NCI-H748 (cell line): ENCODE results near the gene PRKCA.
"Not testable (repeated sequence)": the region's sequence is repeated elsewhere in the genome, so short reads cannot be mapped to it uniquely, and the experiment has no call there.

Experiments
- DNase-seq: peaks from one replicate; lab custom pipeline; 2025; ENCODE audit not compliant: unreplicated experiment; lab: John Stamatoyannopoulos, UW

PRKCA gene

DNA sequence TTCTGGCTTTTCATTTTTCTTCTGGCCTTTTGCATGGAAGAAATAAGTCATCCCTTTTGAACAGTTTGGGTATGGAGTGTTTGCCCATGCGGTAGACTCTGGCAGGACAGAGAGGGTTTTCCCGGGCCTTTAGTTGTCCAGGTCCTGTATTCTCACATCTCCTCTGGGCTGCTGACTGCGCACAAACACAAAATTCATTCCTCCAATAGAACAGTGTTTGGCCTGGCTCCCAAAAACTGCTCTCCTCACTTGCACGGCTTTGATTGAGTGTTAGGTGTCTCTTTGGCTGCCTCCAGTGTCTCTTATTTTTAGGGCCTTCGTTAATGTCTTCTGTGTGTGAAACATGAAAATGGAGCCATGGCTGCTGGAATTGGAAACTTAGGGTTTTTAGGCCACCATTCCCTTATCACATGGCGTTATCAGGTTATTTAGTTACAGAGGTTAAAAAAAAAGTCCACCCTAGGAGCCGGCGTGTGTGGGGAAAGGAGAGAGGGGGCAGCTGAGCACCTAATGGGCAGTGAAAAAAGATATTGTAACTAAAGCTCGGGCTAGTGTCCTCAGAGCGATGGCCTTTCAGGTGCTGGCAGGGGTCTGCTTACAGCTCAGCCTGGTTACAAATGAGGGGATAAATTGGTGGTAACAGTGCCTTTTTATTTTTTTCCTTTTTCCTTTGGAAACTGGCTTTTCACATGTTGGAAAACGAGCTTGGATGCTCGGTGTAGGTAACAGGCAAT is 47.3 kb downstream of the PRKCA start:
- no peak for DNase-seq

DNA sequence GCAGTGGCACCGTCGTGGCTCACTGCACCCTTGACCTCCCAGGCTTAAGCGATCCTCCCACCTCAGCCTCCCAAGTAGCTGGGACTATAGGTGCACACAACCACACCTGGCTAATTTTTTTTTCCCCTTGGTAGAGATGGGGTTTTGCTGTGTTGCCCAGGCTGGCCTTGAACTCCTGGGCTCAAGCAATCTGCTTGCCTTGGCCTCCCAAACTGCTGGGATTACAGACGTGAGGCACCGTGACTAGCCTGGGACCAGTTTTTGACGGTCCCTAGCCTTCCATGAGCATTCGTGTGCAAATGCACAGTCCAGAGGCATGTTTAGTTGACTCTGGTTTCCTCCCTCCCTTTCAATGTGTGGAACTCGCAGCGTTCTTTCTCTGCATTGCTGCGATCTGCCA is 48.2 kb downstream of the PRKCA start:
- DNase-seq: not testable (repeated sequence)

- no peak for DNase-seq
Observed at GRCh38 chr17:66351033-66351432, 48.6 kb downstream of the PRKCA start.

- DNase-seq: no peak
Observed at GRCh38 chr17:66351701-66352100, 49.3 kb downstream of the PRKCA start.

- DNase-seq: no peak
Observed at GRCh38 chr17:66353937-66354401, 51.6 kb downstream of the PRKCA start.

GRCh38 chr17:66354472-66354871 is 52.1 kb downstream of the PRKCA start:
- no peak for DNase-seq

GRCh38 chr17:66354981-66355380 is 52.6 kb downstream of the PRKCA start:
- DNase-seq: no peak

- no peak for DNase-seq
Observed at GRCh38 chr17:66355510-66355909, 53.1 kb downstream of the PRKCA start.

DNA sequence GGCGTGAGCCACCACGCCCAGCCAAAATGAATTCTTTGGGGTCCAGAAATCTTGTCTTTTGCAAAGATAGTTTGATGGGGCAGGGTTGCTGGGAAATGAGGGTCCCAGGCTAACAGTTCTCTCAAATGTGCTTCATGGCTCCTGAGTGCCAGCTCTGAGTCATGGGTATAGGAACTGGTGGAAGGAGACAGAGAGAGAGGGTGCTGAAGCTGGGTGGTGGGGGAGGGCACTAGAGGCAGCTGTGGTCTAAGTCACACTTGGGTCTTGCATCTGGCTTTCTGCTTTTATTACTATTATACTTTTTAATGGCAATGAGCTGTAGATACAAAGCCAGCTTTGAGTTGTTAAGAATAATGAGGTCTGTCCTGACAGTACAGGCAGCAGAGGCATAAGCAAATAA is 54.6 kb downstream of the PRKCA start:
- DNase-seq: no peak

DNA sequence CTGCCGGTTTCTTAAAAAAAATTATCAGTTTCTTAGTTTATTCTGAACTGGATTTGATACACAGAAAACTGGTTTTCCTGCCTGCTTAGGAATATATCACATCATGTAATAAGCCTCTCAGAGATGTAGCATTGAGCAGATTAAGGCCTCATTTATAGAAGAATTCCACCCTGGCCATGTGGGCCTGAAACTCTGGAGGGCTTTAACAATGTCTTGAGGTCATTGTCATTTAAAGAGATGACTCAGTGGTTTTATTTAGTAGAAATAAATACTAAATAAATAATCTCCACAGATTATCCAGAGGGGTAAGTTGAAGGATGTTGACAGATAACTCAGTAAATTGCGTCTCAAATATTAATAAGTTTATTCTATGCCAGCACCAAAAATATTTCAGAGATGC is 56.9 kb downstream of the PRKCA start:
- DNase-seq: no peak

DNA sequence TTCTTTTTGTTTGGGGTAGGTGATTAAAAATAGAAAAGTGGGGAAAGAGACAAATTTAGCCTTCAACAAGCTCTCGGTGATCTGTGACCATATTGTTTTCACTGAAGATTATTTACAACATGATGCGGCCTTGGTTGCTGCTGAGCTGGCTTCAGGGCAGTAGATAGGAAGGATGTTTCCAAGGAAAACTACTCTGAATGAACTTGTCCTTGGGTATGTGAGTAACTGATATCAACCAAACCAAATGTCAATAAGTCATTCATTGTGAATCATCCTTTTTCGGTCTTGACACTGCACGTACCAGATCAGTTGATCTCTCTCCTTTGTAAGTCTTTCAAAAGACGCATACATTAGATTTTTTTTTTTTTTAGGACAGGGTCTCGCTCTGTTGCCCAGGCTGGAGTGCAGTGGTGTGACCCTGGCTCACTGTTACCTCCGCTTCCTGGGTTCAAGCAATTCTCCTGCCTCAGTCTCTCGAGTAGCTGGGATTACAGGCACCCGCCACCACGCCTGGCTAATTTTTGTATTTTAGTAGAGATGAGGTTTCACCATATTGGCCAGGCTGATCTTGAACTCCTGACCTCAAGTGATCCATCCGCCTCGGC is 58.6 kb downstream of the PRKCA start:
- not testable (repeated sequence) for DNase-seq

- no peak for DNase-seq
Observed at GRCh38 chr17:66364508-66364907, 62.1 kb downstream of the PRKCA start.

GRCh38 chr17:66364990-66365490 is 62.6 kb downstream of the PRKCA start:
- no peak for DNase-seq

GRCh38 chr17:66365903-66366302 is 63.5 kb downstream of the PRKCA start:
- peak; percentile 22 for DNase-seq

DNA sequence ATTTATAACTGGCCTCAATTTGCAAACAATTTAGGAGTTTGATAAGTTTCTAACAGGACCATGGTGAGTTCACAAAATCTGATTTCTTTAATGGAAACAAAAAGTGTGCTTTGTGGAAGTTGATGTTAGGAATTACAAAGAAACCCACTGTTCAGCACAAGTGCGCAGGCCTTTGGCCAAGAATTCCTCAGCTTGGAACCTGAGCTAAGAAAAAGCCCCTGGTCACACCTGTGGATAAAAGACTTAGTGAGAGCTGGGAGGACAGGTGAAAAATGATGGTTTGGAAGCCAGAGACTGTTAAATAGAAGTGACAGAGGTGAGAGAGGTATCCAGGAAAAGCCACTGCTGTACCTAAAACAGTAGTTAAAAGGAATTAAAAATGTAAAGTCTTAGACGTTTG is 64.7 kb downstream of the PRKCA start:
- DNase-seq: no peak

GRCh38 chr17:66369830-66370229 is 67.4 kb downstream of the PRKCA start:
- no peak for DNase-seq

DNA sequence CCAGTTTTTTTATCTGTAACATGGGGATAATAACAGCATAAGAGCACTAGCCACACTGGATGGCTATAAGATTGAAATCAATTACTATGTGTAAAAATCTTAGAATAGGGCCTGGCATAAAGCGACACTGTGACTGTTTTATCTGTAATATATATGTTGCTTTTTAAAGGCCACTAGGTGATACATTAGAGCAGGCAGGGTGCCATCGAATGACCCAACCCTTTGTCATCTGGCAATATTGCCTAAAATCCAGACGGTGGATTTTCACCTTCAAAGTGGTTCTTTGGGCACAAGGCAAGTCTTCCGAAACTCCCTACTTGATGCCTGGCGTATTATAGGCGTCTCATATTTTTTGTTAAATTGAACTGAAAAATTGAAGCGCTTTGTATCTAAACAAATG is 69.1 kb downstream of the PRKCA start:
- no peak for DNase-seq

DNA sequence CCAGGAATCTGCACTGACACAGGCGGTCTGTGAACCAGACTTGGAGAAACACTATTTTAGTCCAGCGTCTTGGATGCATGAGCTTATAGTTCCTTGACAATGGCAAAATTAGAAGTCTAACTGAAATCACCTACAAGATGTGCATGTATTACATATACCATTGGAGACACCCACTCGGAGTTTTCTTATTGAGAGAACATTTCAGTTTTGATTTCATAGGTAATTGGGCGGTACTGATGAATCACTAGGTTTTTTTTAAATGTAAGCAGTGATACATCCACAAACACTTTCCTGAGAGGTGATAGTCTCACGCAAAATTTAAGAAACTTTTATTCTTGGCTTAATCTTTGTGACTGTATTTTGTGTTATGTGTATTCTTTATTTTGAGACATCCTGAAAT is 69.8 kb downstream of the PRKCA start:
- DNase-seq: no peak

GRCh38 chr17:66373079-66373478 is 70.7 kb downstream of the PRKCA start:
- DNase-seq: no peak

- peak; percentile 83 for DNase-seq
Observed at GRCh38 chr17:66373944-66374817, 71.8 kb downstream of the PRKCA start.

DNA sequence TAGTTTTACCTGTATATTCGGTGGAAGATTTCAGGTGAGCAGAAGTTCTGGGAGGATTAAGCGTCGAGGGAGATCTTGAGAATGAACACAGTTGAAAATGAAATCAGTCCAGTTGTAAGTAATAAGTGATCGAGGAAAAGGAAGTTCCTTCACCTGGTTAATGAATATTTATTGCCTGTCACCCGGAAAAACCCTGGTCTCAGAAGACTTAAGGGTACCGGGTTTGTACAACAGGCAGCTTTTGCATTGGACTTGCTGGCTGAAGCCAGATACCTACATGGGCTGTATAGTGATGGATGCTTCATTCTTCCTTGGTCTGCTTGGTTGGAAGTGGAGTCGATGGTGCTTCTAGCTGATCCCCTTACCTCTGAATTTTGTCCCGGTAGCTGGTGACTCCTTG is 72.7 kb downstream of the PRKCA start:
- no peak for DNase-seq

DNA sequence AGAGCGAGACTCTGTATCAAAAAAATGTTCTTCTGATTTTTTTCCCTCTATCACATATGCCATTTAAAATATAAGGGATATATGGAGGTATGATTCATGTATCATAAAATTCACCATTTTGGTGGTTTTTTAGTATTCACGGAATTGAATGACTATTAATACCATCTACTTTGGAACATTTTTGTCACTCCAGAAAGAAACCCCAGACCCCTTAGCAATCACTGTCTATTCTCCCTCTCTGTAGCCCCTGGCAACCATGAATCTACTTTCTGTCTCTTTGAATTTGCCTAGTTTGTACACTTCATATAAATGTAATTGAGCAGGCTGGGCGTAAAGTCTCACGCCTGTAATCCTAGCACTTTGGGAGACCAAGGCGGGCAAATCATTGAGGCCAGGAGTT is 75.9 kb downstream of the PRKCA start:
- DNase-seq: no peak
